Fibroblast of mammary gland (primary cell): ENCODE results near the gene FAAH.

Source experiments
- DNase-seq: peaks from one replicate; pipeline ENCODE4 v3.0.0-alpha.2; 2010; ENCODE audit warnings: low read depth
- H3K4me3 ChIP-seq: 2 replicates; pipeline ENCODE4 v1.5.1; 2011; ENCODE audit warnings: low read depth, mild to moderate bottlenecking, low read length, moderate library complexity; ENCODE audit not compliant: control insufficient read depth
- TF ChIP-seq, protein P1 (sequence below): conservative IDR thresholded peaks from 2 replicates; pipeline ENCODE4 v1.5.1; 2011; ENCODE audit warnings: low read depth, low read length, inconsistent platforms; ENCODE audit not compliant: control insufficient read depth, insufficient read depth

Gene FAAH

DNA sequence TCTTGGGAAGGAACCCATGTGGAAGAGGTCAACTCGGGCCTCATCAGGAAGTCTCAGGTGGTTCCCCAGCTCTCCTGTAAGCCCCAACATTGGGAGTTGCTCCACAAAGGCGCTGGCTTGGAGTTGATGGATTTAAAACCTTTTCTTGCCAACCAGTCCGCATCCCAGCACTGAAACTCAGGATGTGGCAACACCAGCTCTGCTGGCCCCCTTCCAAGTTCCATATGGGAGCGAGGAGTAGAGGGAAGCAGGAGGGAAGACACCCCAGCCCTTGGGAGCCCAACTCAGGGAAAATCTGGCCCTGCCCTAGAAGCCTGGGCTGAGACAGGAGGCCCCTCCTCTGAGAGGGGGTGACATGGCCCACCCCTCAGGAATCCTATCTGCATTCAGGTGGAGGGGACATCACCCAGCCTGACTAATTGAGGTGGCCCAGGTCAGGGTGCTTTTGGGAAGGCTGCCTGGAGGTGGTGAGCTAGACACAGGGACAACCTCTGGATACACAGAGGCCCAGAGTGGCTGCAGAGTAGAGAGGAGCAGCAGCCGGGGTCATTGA, 62.4 kb downstream of the FAAH start:
- TF ChIP-seq, protein P1, sequence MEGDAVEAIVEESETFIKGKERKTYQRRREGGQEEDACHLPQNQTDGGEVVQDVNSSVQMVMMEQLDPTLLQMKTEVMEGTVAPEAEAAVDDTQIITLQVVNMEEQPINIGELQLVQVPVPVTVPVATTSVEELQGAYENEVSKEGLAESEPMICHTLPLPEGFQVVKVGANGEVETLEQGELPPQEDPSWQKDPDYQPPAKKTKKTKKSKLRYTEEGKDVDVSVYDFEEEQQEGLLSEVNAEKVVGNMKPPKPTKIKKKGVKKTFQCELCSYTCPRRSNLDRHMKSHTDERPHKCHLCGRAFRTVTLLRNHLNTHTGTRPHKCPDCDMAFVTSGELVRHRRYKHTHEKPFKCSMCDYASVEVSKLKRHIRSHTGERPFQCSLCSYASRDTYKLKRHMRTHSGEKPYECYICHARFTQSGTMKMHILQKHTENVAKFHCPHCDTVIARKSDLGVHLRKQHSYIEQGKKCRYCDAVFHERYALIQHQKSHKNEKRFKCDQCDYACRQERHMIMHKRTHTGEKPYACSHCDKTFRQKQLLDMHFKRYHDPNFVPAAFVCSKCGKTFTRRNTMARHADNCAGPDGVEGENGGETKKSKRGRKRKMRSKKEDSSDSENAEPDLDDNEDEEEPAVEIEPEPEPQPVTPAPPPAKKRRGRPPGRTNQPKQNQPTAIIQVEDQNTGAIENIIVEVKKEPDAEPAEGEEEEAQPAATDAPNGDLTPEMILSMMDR: no peak
- no peak overlapping the region for H3K4me3 ChIP-seq
- DNase-seq: peak; percentile 6

DNA sequence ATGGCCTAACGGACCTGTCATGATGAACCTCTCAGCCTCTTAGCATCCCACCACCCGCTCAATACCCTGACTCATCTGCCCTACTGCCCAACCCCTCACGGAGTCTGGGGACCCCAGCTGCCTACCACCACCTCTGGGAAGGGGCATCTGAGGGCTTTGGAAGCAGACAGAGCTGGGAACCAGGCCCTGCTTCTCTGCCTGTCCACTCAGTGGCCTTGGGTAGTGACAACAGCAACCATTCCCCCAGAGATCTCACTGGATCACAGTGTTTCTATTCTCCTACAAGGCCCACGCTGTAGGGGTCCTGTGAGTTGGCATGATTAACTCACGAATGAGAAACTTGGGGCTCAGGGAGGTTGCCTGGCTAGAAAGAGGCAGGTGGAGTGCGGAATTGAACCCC, 63.1 kb downstream of the FAAH start:
- DNase-seq: no peak
- H3K4me3 ChIP-seq: no peak overlapping the region
- TF ChIP-seq, protein P1: no peak

DNA sequence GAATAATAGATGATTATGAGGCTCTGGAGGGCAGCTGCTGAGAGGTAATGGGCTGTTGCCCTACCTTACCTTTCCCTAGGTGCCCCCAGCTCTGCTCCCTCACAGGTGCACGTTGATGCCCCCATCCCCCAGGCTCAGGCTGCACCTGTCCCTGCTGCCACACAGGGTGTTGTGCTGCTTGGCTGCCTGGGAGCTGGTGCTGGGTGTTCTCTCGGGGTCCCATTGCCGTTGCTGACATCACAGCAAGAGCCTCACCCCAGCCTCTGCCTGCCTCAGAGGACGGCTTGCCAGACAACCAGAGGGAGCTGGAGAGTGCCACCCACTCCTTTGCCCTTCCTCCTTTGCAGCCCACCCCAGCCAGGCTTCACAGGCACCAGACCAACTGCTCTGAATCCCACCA, 64.1 kb downstream of the FAAH start:
- TF ChIP-seq, protein P1: no peak
- no peak overlapping the region for H3K4me3 ChIP-seq
- no peak for DNase-seq

GRCh38 chr1:46458846-46459245, 64.7 kb downstream of the FAAH start:
- DNase-seq: no peak
- no peak overlapping the region for H3K4me3 ChIP-seq
- TF ChIP-seq, protein P1: no peak

DNA sequence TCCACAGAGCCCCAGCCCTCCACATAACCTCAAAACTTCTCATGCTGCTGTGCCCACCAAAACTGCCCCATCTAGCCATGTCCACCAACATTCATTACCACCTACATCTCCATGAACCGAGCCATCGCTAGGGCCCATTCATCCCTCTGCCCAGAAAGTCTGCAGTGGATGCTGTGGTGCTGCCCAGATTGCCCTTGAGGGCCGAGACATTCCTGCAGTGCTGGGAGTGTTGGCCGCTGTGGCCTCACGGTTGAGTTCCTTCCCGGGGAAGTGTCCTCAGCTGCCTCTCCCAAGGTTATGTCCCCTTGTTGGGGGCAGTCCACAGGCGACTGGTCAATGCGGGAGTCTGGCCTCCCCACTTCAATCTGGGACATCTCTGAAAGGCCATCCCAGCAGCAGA, 65.2 kb downstream of the FAAH start:
- TF ChIP-seq, protein P1: no peak
- no peak overlapping the region for H3K4me3 ChIP-seq
- DNase-seq: no peak

DNA sequence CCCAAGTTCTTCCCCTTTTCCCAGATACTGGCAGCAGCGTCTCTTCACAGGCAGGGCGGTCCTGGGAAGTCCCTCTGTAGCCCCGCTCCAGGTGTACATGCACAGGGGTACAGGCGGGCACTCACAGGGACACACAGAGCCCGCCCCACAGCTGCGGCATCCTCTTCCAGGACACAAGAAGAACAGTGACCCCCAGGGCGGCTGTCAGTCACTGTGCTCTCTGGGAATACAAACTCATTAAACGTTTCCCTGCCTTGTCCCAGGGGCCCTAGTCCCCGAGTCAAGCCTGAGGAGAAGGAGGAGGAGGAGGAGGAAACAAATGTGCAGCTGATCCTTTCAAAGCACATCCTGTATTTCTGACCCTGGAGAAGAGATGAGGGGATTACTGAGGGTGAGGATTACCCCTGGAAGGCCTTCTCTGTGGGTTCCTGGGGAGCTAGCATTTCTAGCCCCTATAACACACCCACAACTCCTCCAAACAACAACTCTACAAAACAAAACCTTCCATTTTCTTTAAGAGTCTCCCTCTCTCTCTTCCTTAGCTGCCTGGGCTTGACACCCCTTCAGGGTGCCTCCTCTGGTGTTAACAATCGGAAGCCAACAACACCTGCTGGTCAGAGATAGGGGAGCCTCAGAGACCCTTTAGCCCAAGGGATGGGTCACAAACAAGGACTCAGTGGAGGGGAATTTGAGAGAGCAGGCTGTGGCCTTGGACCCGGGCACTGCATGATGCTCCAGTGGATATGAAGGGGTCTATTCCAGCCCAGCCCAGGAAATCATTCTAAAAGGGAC, 67.1 kb downstream of the FAAH start:
- TF ChIP-seq, protein P1: no peak
- H3K4me3 ChIP-seq: no peak overlapping the region

More for the DNA sequence above, 67.1 kb downstream of the FAAH start:
- DNase-seq: no peak
